ENCODE measurements around the gene ATXN1L.
A peak's percentile ranks its signal among the peaks of the same experiment; 100 is the strongest.
"Not testable (repeated sequence)": the region's sequence is repeated elsewhere in the genome, so short reads cannot be mapped to it uniquely, and the experiment has no call there.

Gene ATXN1L, protein sequence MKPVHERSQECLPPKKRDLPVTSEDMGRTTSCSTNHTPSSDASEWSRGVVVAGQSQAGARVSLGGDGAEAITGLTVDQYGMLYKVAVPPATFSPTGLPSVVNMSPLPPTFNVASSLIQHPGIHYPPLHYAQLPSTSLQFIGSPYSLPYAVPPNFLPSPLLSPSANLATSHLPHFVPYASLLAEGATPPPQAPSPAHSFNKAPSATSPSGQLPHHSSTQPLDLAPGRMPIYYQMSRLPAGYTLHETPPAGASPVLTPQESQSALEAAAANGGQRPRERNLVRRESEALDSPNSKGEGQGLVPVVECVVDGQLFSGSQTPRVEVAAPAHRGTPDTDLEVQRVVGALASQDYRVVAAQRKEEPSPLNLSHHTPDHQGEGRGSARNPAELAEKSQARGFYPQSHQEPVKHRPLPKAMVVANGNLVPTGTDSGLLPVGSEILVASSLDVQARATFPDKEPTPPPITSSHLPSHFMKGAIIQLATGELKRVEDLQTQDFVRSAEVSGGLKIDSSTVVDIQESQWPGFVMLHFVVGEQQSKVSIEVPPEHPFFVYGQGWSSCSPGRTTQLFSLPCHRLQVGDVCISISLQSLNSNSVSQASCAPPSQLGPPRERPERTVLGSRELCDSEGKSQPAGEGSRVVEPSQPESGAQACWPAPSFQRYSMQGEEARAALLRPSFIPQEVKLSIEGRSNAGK

DNA sequence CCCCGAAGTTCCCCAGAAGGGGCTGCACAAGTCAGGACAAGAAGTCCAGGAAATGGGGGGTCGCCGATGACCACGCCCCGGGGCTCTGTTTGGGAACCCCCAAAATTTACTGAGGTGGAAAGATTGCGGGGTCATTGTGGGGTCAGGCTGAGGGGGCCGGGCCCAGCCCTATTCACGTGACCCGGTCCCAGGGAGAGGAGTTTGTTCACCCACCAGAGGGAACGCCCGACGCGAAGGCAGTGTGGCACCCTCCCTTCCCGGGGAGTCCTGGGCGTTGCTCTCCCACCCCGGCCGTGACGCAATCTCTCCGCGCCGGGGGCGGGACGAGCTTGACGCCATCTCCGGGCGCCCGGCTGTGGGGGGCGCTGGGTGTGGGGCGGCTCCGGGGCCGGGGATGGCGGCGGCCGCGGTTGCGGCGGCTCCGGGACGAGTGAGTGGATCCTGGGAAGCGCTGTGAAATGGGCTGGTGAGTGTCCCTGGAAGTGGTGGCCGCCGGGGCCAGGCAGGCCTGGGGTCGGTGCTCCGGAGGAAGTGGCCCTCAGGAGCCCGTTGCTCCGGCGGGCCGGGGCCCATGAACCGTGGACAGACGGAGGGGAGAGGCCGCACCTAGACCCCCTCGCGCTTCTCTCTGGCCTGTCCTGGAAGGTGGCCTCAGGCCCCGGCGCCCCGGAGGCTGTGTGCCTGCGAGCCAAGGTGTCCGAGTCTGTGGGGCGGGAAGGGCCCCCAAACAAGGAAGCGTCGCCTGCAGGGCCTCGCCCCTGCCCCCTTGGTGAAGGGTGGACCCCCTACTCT, at the start of gene ATXN1L:
Gene ATXN1L (plus strand): TSS at position 338 of the 792 bp plus-strand sequence. CDS start 3,765 bp downstream, outside the sequence.
- in situ Hi-C loops (cut with MboI; ENCODE audit: low pct_unique_long_range_greater_than_20kb, low sequenced_read_pairs, unreplicated experiment) = no loop called here
- TF ChIP-seq, protein P1, sequence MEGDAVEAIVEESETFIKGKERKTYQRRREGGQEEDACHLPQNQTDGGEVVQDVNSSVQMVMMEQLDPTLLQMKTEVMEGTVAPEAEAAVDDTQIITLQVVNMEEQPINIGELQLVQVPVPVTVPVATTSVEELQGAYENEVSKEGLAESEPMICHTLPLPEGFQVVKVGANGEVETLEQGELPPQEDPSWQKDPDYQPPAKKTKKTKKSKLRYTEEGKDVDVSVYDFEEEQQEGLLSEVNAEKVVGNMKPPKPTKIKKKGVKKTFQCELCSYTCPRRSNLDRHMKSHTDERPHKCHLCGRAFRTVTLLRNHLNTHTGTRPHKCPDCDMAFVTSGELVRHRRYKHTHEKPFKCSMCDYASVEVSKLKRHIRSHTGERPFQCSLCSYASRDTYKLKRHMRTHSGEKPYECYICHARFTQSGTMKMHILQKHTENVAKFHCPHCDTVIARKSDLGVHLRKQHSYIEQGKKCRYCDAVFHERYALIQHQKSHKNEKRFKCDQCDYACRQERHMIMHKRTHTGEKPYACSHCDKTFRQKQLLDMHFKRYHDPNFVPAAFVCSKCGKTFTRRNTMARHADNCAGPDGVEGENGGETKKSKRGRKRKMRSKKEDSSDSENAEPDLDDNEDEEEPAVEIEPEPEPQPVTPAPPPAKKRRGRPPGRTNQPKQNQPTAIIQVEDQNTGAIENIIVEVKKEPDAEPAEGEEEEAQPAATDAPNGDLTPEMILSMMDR (IDR thresholded peaks at IDR 0.05; ENCODE audit: extremely low read depth, insufficient read depth, missing control alignments) = no peak
- DNase-seq (ENCODE audit: low spot score) = peak; percentile 97

DNA sequence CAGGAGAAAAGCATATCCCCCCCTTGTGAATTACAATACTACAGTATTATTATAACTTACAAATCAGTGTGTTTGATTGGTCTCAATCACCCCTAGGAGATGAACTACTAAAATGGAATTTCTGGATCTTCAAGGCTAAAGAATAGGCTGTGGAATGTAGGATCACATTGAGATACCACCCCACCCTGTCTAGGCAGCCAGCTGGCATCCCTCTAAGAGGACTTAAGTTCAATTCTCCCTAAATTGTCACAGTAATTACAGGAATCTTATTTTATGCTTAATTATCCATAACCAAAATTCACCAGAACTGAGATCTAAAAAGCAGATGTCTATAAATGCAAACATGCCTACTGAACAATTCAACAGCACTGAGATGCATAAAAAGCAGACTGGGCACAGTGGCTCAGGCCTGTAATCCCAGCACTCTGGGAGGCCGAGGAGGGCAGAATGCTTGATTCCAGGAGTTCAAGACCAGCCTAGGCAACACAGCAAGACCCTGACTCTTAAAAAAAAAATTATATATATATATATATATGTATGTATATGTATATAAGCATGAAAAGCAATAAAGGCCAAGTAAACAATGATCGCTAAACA, 49.2 kb upstream of the ATXN1L start:
- TF ChIP-seq, protein P1 (IDR thresholded peaks at IDR 0.05; ENCODE audit: extremely low read depth, insufficient read depth, missing control alignments) = no peak
- DNase-seq (ENCODE audit: low spot score) = no peak
- in situ Hi-C loops (cut with MboI; ENCODE audit: low pct_unique_long_range_greater_than_20kb, low sequenced_read_pairs, unreplicated experiment) = no loop called here

DNA sequence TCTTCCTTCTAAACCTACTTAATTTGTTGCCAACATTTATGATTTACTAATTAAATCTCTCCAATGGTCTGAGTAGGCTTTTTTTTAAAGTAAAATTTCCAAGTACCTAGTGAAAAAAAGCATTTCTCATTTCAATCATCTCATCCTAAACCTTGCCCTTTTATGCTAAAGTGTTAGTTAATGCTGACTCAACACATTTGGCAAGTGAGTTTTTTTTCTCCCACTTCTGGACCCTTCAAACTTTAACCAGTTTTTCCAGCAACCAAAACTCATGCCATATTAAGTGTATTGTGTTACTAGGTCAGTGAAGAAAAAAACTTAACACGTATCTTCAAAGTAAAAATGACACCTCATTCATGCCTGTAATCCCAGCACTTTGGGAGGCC, 42.5 kb upstream of the ATXN1L start:
- in situ Hi-C loops (cut with MboI; ENCODE audit: low pct_unique_long_range_greater_than_20kb, low sequenced_read_pairs, unreplicated experiment) = no loop called here
- TF ChIP-seq, protein P1 (IDR thresholded peaks at IDR 0.05; ENCODE audit: extremely low read depth, insufficient read depth, missing control alignments) = no peak
- no peak for DNase-seq (ENCODE audit: low spot score)

DNA sequence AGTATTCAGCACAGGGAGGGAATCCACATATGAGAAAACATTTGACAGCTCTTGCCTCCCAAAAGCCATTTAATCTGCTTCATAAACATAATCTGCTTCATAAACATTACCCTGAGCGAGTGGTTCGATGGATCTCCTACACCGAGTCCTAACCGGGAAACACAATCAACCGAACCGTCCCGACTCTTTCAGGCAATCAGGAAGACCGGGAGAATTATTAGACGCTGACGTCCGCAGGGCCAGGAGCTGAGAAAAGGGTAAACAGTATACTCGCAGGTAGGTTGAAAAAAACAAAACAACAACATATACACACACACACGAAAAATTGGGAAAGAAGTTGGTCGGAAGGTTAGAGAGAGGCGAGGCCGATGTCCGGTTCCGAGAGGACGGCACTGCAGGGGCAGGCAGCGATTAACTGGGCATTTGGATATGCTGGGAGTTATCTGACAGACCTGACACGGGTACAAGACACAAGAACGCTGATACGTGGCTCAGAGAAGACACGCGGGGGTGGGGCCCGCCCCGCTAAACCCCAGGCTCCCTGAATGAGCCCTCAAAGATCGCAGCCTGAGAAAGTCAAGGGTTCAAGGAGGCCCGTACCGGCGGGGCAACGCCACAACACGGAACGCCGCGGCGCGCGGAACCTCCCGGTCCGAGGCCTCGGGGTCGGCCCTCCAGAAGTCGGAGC, 37.7 kb upstream of the ATXN1L start:
- in situ Hi-C loops (cut with MboI; ENCODE audit: low pct_unique_long_range_greater_than_20kb, low sequenced_read_pairs, unreplicated experiment) = no loop called here
- TF ChIP-seq, protein P1 (IDR thresholded peaks at IDR 0.05; ENCODE audit: extremely low read depth, insufficient read depth, missing control alignments) = no peak
- peak; percentile 46 for DNase-seq (ENCODE audit: low spot score)

DNA sequence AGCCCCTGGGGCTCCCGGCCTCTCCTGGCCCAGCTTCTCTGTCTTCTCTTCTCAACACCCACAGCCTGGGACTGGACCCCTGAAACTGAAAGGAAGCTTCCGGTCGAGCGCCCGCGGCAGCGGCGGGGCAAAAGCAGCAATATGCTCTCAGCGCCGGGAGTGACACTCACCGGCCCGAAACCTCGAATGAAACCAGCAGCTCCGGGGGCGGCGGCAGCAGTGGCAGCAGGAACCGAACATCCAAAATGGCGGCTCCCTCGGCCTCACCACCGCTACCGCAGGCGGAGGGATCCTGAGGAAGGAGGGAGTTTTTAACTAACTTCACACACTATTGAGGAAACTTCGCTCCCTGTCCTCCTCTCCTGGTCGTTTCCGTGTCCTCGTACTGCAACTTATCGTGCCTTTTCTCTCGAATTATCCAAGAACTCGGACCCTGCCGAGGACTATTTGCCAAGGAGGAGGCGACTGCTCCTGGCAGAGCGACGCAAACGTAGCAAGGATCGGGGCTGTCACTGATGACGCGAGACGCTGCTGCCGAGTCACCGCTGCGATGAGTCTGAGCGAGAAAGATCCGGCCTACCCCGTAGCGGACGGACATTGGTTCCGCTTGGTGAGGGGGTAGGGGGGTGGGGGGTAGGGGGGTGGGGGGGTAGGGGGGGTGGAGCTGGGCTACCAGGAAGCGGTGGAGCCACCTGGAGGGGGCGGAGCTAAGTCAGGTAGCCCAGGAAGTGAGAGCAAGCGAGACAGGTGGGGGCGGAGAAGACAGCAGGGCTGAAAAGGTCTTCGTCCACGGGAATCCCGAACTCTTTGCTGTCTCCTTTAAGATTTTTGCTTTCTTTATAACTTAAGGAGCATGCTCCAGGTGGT, 37.0 kb upstream of the ATXN1L start, which contains the start of gene AP1G1:
Gene AP1G1 (minus strand): TSS at position 242 of the 867 bp plus-strand sequence. CDS start 19,355 bp downstream, outside the sequence.
- in situ Hi-C loops (cut with MboI; ENCODE audit: low pct_unique_long_range_greater_than_20kb, low sequenced_read_pairs, unreplicated experiment) = no loop called here

DNA sequence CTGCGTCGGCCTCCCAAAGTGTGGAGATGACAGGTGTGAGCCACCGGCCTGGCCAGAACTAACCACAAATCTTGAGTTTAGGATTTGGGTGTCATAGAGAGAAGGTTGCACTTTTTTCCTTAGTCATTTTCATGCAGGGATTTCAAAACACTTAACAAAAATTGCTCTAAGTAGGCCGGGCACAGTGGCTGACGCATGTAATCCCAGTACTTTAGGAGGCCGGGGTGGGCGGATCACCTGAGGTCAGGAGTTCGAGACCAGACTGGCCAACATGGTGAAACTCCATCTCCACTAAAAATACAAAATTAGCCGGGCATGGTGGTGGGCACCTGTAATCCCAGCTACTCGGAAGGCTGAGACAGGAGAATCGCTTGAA, 35.6 kb upstream of the ATXN1L start:
- DNase-seq (ENCODE audit: low spot score); in situ Hi-C loops (cut with MboI; ENCODE audit: low pct_unique_long_range_greater_than_20kb, low sequenced_read_pairs, unreplicated experiment): not testable (repeated sequence)

More for the DNA sequence above, 37.0 kb upstream of the ATXN1L start, which contains the start of gene AP1G1:
- peak; percentile 95 for DNase-seq (ENCODE audit: low spot score)
- TF ChIP-seq, protein P1 (IDR thresholded peaks at IDR 0.05; ENCODE audit: extremely low read depth, insufficient read depth, missing control alignments) = no peak
